SU-DHL-6 (cell line): Measurements from ENCODE around the gene TRIM10.

Source experiments
- H2AFZ ChIP-seq: fragments of 200-600 bp; sonication (generic); 2 replicates; pipeline ENCODE4 v1.6.1; 2014; ENCODE audit warnings: low read depth, mild to moderate bottlenecking, moderate library complexity, mixed read lengths, antibody characterized with exemption, low read length; ENCODE audit not compliant: severe bottlenecking
- H3F3A ChIP-seq: fragments of 200-600 bp; shearing (Covaris generic); 2 replicates; pipeline ENCODE4 v1.6.0; 2016; ENCODE audit warnings: antibody characterized with exemption, mild to moderate bottlenecking; ENCODE audit not compliant: insufficient read depth
- H3K27ac ChIP-seq: fragments of 200-600 bp; sonication (generic); 2 replicates; pipeline ENCODE4 v1.5.1; 2016; ENCODE audit warnings: low read depth, mild to moderate bottlenecking, low read length, moderate library complexity, mixed read lengths
- H3K27me3 ChIP-seq: fragments of 200-600 bp; sonication (generic), shearing (Covaris generic); 2 replicates; pipeline ENCODE4 v1.6.0; 2014; ENCODE audit warnings: mild to moderate bottlenecking, low read length
- H3K36me3 ChIP-seq: fragments of 200-600 bp; sonication (generic); 2 replicates; pipeline ENCODE4 v1.6.1; 2014; ENCODE audit warnings: mild to moderate bottlenecking, low read length, mixed read lengths
- H3K4me2 ChIP-seq: fragments of 300-600, 200-600 bp; shearing (Covaris generic), sonication (generic); 2 replicates; pipeline ENCODE4 v1.6.0; 2014; ENCODE audit warnings: low read length, low read depth, mild to moderate bottlenecking; ENCODE audit not compliant: poor library complexity, severe bottlenecking
- H3K4me3 ChIP-seq: fragments of 200-600 bp; sonication (generic); 2 replicates; pipeline ENCODE4 v1.5.1; 2014; ENCODE audit warnings: antibody characterized with exemption, low read length, mild to moderate bottlenecking, mixed read lengths; ENCODE audit not compliant: insufficient read depth, poor library complexity, severe bottlenecking
- H3K79me2 ChIP-seq: fragments of 200-600 bp; sonication (generic); 2 replicates; pipeline ENCODE4 v1.6.1; 2014; ENCODE audit warnings: mild to moderate bottlenecking, low read length, moderate library complexity; ENCODE audit not compliant: insufficient read depth
- H3K9ac ChIP-seq: fragments of 200-600 bp; sonication (generic); 2 replicates; pipeline ENCODE4 v1.7.0; 2014; ENCODE audit warnings: mild to moderate bottlenecking, low read length
- H3K9me2 ChIP-seq: fragments of 200-600 bp; sonication (generic); replicated peaks from 2 replicates; pipeline ENCODE4 v1.6.1; 2014; ENCODE audit warnings: low read length; ENCODE audit not compliant: insufficient read depth
- H3K9me3 ChIP-seq: fragments of 200-600 bp; sonication (generic); 2 replicates; pipeline ENCODE4 v1.6.1; 2014; ENCODE audit warnings: low read length, mixed read lengths; ENCODE audit not compliant: insufficient read depth
- H4K20me1 ChIP-seq: fragments of 200-600 bp; sonication (generic); 2 replicates; pipeline ENCODE4 v1.6.1; 2014; ENCODE audit warnings: low read depth, mild to moderate bottlenecking, antibody characterized with exemption, low read length, moderate library complexity, mixed read lengths
- CTCF ChIP-seq: fragments of 200-600 bp; sonication (generic); IDR thresholded peaks from one replicate; pipeline ENCODE4 v1.5.1; 2017; ENCODE audit warnings: antibody characterized with exemption, mild to moderate bottlenecking, low read length, moderate library complexity; ENCODE audit not compliant: insufficient read depth, poor library complexity, severe bottlenecking
- EZH2phosphoT487 ChIP-seq: fragments of 200-600 bp; sonication (generic), shearing (Covaris generic); conservative IDR thresholded peaks from 2 replicates; pipeline ENCODE4 v1.6.1; 2018; ENCODE audit warnings: mild to moderate bottlenecking, antibody characterized with exemption, low read length, moderate library complexity, mixed read lengths

Gene TRIM10

GRCh38 chr6:30195951-30196350 lies 34.9 kb upstream of the TRIM10 start:
- Histone ChIP-seq H3K4me3 (no peak overlapping the region), H3K79me2 (peaks cover 17% of the 10 kb centered on the region), H3K36me3 (peaks cover 27% of the 10 kb centered on the region), H3K9me3 (no peaks in the 10 kb centered on the region), H3F3A (no peaks in the 10 kb centered on the region), H3K27ac (no peak overlapping the region), H2AFZ (no peak overlapping the region), H3K4me2 (no peak overlapping the region), H4K20me1 (peaks cover 11% of the 10 kb centered on the region), H3K9me2 (no peaks in the 10 kb centered on the region), H3K27me3 (no peaks in the 10 kb centered on the region), H3K9ac (no peak overlapping the region)
- TF ChIP-seq EZH2phosphoT487 (no peak), CTCF (no peak)

- peaks cover 21% of the 10 kb centered on the region; the same call in 1 of the 2 replicates for H3K36me3 ChIP-seq
Observed at GRCh38 chr6:30194797-30195690, 34.0 kb upstream of the TRIM10 start.

GRCh38 chr6:30192076-30192475 lies 31.1 kb upstream of the TRIM10 start:
- H3F3A ChIP-seq, result 0 out of 2 replicates have a peak, but pooled peaks cover 3% of the 10 kb centered on the region
- no peak overlapping the region for H3K27ac ChIP-seq
- no peak overlapping the region for H2AFZ ChIP-seq
- H3K36me3 ChIP-seq, result peaks cover 29% of the 10 kb centered on the region; the same call in 1 of the 2 replicates
- H3K4me2 ChIP-seq, result no peak overlapping the region
- H3K79me2 ChIP-seq, result no peaks in the 10 kb centered on the region
- no peaks in the 10 kb centered on the region for H3K9me3 ChIP-seq
- no peaks in the 10 kb centered on the region for H3K9me2 ChIP-seq
- H3K27me3 ChIP-seq, result no peaks in the 10 kb centered on the region
- TF ChIP-seq CTCF (no peak), EZH2phosphoT487 (no peak)
- H3K4me3 ChIP-seq, result no peak overlapping the region
- no peak overlapping the region for H3K9ac ChIP-seq
- peaks cover 8% of the 10 kb centered on the region; the same call in 1 of the 2 replicates for H4K20me1 ChIP-seq

More at GRCh38 chr6:30194797-30195690, 34.0 kb upstream of the TRIM10 start:
- Histone ChIP-seq H3K79me2 (peaks cover 9% of the 10 kb centered on the region), H4K20me1 (peaks cover 9% of the 10 kb centered on the region; the same call in 1 of the 2 replicates), H3K9ac (no peak overlapping the region), H3K9me2 (no peaks in the 10 kb centered on the region), H3F3A (no peaks in the 10 kb centered on the region), H2AFZ (no peak overlapping the region), H3K27me3 (no peaks in the 10 kb centered on the region), H3K9me3 (no peaks in the 10 kb centered on the region), H3K4me3 (no peak overlapping the region), H3K4me2 (no peak overlapping the region), H3K27ac (no peak overlapping the region)
- TF ChIP-seq CTCF, result no peak
- no peak for TF ChIP-seq EZH2phosphoT487
